DMS153 treated with DMSO at 0.1 percent for 48 hours (cell line): ENCODE measurements around the gene TMEM220.
"Not testable (repeated sequence)": the region's sequence is repeated elsewhere in the genome, so short reads cannot be mapped to it uniquely, and the experiment has no call there.

Experiments used
- DNase-seq: peaks from one replicate; lab custom pipeline; 2025; ENCODE audit not compliant: unreplicated experiment; lab: John Stamatoyannopoulos, UW

TMEM220 gene

GRCh38 chr17:10754861-10755591 lies 25.2 kb upstream of the TMEM220 start:
- DNase-seq: no peak

- no peak for DNase-seq
These were observed 24.3 kb upstream of the TMEM220 start for GRCh38 chr17:10754109-10754508.

DNA sequence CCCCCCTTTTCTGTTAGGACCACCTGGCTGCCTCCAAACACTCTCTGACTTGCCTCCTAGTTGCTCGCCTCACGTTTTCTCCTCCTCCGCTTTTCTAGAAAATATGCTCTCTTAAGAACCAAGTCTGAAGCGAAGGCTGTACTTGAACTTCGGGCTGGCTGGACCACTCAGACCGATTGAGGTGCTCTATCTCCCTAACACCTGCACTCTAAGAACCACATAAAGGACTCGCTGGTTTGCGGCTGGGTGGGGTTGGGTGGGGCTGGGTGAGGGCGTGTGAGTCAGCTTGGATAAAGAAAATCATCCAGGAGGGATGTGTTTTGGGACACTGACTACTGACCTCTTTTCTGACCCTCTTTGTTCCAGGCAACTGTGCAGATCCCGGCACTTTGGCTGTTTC lies 22.9 kb upstream of the TMEM220 start:
- no peak for DNase-seq

- DNase-seq: no peak
These were observed 21.7 kb upstream of the TMEM220 start for GRCh38 chr17:10751563-10751962.

GRCh38 chr17:10750210-10750609 lies 20.4 kb upstream of the TMEM220 start:
- DNase-seq: no peak

- no peak for DNase-seq
These were observed 18.8 kb upstream of the TMEM220 start for GRCh38 chr17:10748531-10749181.

DNA sequence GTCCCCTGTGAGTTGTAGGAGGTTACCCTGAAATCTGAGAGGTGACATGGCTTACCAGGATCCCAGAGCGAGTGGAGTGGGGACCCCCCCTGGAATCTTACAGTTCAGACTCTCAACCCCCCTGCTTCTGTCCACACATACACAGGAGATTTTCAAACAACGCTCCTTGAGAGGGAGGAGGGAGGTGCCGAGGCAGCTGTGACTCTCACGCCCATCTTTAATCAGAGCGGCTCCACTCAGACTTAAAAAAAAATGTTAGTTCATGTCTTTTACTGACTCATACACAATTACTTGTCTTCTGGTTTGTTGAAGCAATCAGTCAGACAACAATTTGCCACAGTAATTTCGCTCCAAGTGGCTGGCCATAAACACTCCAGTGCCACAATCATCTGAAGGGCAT lies 15.4 kb upstream of the TMEM220 start:
- no peak for DNase-seq

GRCh38 chr17:10744501-10745000 lies 14.7 kb upstream of the TMEM220 start:
- no peak for DNase-seq

DNA sequence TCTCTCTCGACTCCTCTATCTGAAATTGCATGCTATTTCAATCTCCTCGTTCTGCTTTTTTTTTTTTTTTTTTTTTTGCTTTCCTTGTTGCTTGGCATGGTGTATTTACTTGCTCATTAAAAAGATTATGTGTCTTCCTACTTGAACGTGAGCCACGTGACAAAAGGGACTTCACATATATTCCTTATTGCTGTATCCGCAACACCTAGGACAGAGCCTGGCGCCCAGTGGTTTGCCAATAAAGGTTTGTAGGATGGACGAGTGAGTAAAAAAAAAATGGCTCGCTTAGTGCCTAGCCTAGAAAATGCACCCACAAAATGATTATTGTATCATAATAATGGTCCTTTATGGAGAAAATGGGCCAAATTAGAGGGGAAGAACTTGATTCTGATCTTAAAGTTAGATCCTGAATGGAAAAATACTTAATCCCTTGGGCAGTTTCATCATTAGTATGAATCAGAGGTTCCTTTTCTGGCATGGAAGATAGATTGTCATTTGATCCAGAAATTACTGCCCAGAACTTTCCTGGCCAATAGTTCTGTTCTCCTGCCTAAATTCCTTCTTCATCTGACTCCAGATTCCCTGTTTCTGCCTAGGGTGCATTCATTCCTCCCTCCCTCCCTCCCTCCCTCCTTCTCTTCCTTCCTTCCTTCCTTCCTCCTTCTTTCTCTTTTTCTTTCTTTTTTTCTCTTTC lies 13.6 kb upstream of the TMEM220 start:
- no peak for DNase-seq

DNA sequence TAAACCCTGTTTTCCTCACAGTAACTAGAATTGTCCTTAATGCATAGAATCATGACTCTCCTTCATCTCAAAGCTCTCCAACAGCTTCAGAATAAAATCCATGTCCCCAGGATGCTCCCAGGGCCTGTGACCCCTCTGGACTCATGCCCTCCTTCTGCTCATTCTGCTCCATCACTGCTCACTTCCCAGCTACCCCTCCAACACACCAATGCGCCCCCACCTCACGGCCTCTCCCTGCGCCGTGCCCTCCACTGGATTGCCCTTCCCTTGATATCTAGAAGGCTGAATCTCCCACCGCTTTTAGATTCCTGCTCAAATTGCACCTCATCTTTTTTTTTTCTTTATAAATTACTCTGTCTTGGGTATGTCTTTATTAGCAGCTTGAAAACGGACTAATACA lies 12.6 kb upstream of the TMEM220 start:
- DNase-seq: no peak

- no peak for DNase-seq
These were observed 11.8 kb upstream of the TMEM220 start for GRCh38 chr17:10741416-10742135.

GRCh38 chr17:10739386-10739785 lies 9.6 kb upstream of the TMEM220 start:
- DNase-seq: no peak

DNA sequence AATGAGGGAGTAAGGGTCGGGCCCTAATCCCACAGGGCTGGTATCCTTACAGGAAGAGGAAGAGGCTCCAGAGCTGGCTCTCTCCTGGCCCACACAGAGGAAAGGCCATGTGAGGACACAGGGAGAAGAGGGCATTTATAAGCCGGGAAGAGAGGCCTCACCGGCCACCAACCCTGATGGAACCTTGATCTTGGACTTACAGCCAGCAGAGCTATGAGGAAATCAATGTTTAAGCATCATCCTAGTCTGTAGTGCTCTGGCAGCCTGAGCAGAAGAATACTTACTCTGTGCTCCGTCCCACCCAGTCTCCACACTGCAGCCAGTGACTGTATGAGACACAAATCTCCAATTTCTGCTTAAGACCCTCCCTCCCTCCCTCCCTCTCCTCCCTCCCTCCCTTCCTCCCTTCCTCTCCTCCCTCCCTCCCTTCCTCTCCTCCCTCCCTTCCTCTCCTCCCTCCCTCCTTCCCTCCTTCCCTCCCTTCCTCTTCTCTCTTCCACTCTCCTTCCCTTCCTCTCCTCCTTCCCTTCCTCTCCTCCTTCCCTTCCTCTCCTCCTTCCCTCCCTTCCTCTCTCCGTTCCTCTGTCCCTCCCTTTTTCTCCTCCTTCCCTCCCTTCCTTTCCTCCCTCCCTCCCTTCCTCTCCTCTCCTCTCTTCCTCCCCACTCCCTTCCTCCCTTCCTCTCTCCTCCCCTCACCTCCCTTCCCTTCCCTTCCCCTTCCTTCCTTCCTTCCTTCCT lies 8.9 kb upstream of the TMEM220 start:
- no peak for DNase-seq

GRCh38 chr17:10737736-10738135 lies 7.9 kb upstream of the TMEM220 start:
- DNase-seq: no peak

- DNase-seq: peak; percentile 3
These were observed 7.4 kb upstream of the TMEM220 start for GRCh38 chr17:10737168-10737622.

GRCh38 chr17:10735821-10736220 lies 6.0 kb upstream of the TMEM220 start:
- no peak for DNase-seq

GRCh38 chr17:10735251-10735650 lies 5.4 kb upstream of the TMEM220 start:
- no peak for DNase-seq

DNA sequence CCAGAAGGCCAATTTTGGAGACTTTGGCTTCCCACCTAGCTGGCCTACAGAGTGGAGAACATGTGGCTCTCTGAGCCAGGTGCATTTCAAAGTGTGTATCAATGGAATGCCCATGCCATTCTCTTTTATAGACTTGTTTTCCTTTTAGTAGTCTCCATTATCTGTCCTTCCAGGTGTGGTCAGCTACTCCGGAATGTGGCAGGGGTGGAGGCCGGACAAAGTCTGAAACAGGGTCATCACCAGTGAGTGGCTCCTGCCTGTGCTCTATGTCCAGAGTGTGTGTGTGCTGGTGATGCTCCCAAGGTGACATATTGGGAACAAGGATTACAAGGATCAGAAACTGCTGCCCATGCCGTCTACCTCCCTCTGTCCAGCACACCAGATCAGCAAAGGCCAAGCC lies 3.8 kb upstream of the TMEM220 start:
- no peak for DNase-seq

- DNase-seq: not testable (repeated sequence)
These were observed 2.3 kb upstream of the TMEM220 start for GRCh38 chr17:10732121-10732520.

DNA sequence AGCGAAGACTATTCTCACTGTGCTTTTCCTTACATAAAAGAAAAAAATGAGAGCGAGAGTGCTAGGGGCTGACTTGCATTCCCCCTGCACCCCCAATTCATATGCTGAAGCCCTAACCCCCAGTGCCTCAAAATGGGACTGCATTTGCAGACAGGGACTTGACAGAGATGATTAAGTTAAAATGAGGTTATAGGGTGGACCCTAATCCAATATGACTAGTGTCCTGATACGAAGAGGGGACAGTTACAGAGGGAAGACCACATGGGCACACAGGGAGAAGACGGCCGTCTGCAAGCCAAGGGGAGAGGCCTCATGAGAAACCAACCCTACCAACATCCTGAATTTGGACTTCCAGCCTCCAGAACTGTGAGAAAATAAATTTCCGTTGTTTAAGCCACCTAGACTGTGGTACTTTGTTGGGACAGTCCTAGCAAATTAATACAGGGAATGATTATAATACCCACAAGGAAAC lies 1.6 kb upstream of the TMEM220 start:
- DNase-seq: no peak
